Stimulated activated CD4-positive, alpha-beta T cell treated with anti-CD3 and anti-CD28 coated beads, Interleukin-4, amount 100 ng/mL, for 24 hours (primary cell): ENCODE measurements around the gene UBLCP1.
"Not testable (repeated sequence)": the region's sequence is repeated elsewhere in the genome, so short reads cannot be mapped to it uniquely, and the experiment has no call there.

Experiments
- DNase-seq: peaks from one replicate; pipeline ENCODE4 v3.0.0-alpha.2; 2020

Gene UBLCP1

GRCh38 chr5:159252195-159252594 is 10.9 kb upstream of the UBLCP1 start:
- DNase-seq, result no peak

GRCh38 chr5:159257007-159257406 is 6.1 kb upstream of the UBLCP1 start:
- no peak for DNase-seq

GRCh38 chr5:159257629-159258283 is 5.3 kb upstream of the UBLCP1 start:
- no peak for DNase-seq

GRCh38 chr5:159258361-159258760 is 4.7 kb upstream of the UBLCP1 start:
- no peak for DNase-seq

GRCh38 chr5:159260212-159260611 is 2.9 kb upstream of the UBLCP1 start:
- not testable (repeated sequence) for DNase-seq

- DNase-seq, result no peak
Measured at GRCh38 chr5:159262472-159262858, 625 bp upstream of the UBLCP1 start.

GRCh38 chr5:159263569-159263905 is 447 bp downstream of the UBLCP1 start:
- DNase-seq, result peak; percentile 11

GRCh38 chr5:159266764-159267163 is 3.7 kb downstream of the UBLCP1 start:
- not testable (repeated sequence) for DNase-seq

- DNase-seq, result no peak
Measured at GRCh38 chr5:159269723-159270122, 6.6 kb downstream of the UBLCP1 start.

- DNase-seq, result no peak
Measured at GRCh38 chr5:159273923-159274322, 10.8 kb downstream of the UBLCP1 start.

GRCh38 chr5:159274676-159275075 is 11.6 kb downstream of the UBLCP1 start:
- DNase-seq, result no peak

- DNase-seq, result peak; percentile 24
Measured at GRCh38 chr5:159286420-159287035, 23.4 kb downstream of the UBLCP1 start.

- DNase-seq, result no peak
Measured at GRCh38 chr5:159290741-159291140, 27.7 kb downstream of the UBLCP1 start.

- no peak for DNase-seq
Measured at GRCh38 chr5:159294921-159295320, 31.8 kb downstream of the UBLCP1 start.

- not testable (repeated sequence) for DNase-seq
Measured at GRCh38 chr5:159297300-159297699, 34.2 kb downstream of the UBLCP1 start.

GRCh38 chr5:159301466-159301865 is 38.4 kb downstream of the UBLCP1 start:
- DNase-seq, result no peak

GRCh38 chr5:159301929-159302860 is 39.1 kb downstream of the UBLCP1 start:
- not testable (repeated sequence) for DNase-seq

- no peak for DNase-seq
Measured at GRCh38 chr5:159303286-159303685, 40.2 kb downstream of the UBLCP1 start.

- DNase-seq, result no peak
Measured at GRCh38 chr5:159304961-159305595, 42.0 kb downstream of the UBLCP1 start.

- DNase-seq, result no peak
Measured at GRCh38 chr5:159309689-159310433, 46.8 kb downstream of the UBLCP1 start.

GRCh38 chr5:159310511-159310910 is 47.4 kb downstream of the UBLCP1 start:
- peak; percentile 27 for DNase-seq

- no peak for DNase-seq
Measured at GRCh38 chr5:159311063-159311462, 48.0 kb downstream of the UBLCP1 start.

GRCh38 chr5:159313197-159313596 is 50.1 kb downstream of the UBLCP1 start:
- no peak for DNase-seq
